GM12891 (cell line): Measurements from ENCODE around the gene FXR2.

Experiments used
- POLR2A ChIP-seq: IDR thresholded peaks from 2 replicates; pipeline ENCODE4 v1.6.1; 2011; ENCODE audit warnings: low read depth, low read length, control low read depth
- POLR2AphosphoS5 ChIP-seq: IDR thresholded peaks from 2 replicates; pipeline ENCODE4 v1.6.1; 2011; ENCODE audit warnings: low read depth, low read length, control low read depth
- POU2F2 ChIP-seq: IDR thresholded peaks from 2 replicates; pipeline ENCODE4 v1.6.1; 2011; ENCODE audit warnings: low read depth, mild to moderate bottlenecking, control low read depth, low read length, moderate library complexity
- SPI1 ChIP-seq: IDR thresholded peaks from 2 replicates; pipeline ENCODE4 v1.6.1; 2011; ENCODE audit warnings: low read depth, low read length, control low read depth
- TAF1 ChIP-seq: IDR thresholded peaks from 2 replicates; pipeline ENCODE4 v1.6.1; 2011; ENCODE audit warnings: low read depth, low read length, control low read depth

DNA sequence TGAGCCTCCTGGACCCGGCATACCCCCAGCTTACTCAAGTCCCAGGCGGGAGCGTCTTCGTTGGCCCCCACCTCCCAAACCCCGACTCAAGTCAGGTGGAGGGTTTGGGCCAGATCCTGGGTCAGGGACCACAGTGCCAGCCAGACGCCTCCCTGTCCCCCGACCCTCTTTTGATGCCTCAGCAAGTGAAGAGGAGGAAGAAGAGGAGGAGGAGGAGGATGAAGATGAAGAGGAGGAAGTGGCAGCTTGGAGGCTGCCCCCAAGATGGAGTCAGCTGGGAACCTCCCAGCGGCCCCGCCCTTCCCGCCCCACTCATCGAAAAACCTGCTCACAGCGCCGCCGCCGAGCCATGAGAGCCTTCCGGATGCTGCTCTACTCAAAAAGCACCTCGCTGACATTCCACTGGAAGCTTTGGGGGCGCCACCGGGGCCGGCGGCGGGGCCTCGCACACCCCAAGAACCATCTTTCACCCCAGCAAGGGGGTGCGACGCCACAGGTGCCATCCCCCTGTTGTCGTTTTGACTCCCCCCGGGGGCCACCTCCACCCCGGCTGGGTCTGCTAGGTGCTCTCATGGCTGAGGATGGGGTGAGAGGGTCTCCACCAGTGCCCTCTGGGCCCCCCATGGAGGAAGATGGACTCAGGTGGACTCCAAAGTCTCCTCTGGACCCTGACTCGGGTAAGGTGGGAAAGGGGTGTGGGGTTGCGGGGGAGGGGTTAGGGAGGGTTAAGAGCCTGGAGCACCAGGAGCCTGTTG is 51.4 kb downstream of the FXR2 start:
- TF ChIP-seq POLR2A (no peak), TAF1 (no peak), SPI1 (no peak), POLR2AphosphoS5 (no peak), POU2F2 (no peak)
